ENCODE data around the gene ST7L.

ST7L gene

DNA sequence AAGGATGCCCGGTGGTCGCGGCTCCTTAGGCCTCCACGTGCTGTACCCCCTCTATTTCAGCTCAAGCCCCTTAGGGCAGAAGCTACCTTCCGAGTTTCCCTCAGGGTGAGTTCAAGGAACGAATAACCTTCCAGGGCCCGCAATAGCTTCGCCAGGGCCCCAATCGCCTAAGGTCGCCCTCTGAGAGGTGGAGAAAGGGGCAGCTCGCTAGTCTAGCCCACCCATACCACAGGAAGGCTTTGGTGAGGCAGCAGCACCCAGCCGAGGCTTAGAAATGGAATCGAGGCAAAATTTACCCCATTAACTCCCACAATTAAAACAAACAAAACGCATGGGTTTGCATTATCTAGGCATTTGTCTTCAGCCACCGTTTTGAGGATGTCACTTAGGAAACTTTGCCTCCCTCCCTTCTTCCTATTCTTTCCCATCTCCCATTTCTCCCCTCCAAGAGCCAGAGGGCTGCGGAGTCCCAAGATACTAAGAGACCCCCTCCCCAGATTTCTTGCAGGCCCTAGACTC is 109.2 kb downstream of the ST7L start:
- Histone ChIP-seq H3K9ac (ENCODE audit: low read length) (no peak overlapping the region), H3K27me3 (ENCODE audit: low read depth, low read length) (no peaks in the 10 kb centered on the region), H3K79me2 (ENCODE audit: low read length) (no peaks in the 10 kb centered on the region), H3K4me2 (ENCODE audit: low read length) (no peak overlapping the region), H3K27ac (ENCODE audit: low read length) (no peak overlapping the region), H3K4me3 (ENCODE audit: low read length) (no peak overlapping the region), H2AFZ (ENCODE audit: low read depth, low read length) (no peak overlapping the region), H3K9me3 (ENCODE audit: insufficient read depth, low read length) (no peaks in the 10 kb centered on the region), H4K20me1 (ENCODE audit: insufficient read depth, low read length) (no peaks in the 10 kb centered on the region), H3K36me3 (replicated peaks; ENCODE audit: low read depth, low read length) (no peaks in the 10 kb centered on the region), H3K4me1 (ENCODE audit: low read length) (no peaks in the 10 kb centered on the region)
- TF ChIP-seq EZH2phosphoT487 (IDR thresholded peaks at IDR 0.05; ENCODE audit: low read depth) = no peak
- TF ChIP-seq, protein P1, sequence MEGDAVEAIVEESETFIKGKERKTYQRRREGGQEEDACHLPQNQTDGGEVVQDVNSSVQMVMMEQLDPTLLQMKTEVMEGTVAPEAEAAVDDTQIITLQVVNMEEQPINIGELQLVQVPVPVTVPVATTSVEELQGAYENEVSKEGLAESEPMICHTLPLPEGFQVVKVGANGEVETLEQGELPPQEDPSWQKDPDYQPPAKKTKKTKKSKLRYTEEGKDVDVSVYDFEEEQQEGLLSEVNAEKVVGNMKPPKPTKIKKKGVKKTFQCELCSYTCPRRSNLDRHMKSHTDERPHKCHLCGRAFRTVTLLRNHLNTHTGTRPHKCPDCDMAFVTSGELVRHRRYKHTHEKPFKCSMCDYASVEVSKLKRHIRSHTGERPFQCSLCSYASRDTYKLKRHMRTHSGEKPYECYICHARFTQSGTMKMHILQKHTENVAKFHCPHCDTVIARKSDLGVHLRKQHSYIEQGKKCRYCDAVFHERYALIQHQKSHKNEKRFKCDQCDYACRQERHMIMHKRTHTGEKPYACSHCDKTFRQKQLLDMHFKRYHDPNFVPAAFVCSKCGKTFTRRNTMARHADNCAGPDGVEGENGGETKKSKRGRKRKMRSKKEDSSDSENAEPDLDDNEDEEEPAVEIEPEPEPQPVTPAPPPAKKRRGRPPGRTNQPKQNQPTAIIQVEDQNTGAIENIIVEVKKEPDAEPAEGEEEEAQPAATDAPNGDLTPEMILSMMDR (IDR thresholded peaks at IDR 0.05; ENCODE audit: low read depth, low read length) = no peak

DNA sequence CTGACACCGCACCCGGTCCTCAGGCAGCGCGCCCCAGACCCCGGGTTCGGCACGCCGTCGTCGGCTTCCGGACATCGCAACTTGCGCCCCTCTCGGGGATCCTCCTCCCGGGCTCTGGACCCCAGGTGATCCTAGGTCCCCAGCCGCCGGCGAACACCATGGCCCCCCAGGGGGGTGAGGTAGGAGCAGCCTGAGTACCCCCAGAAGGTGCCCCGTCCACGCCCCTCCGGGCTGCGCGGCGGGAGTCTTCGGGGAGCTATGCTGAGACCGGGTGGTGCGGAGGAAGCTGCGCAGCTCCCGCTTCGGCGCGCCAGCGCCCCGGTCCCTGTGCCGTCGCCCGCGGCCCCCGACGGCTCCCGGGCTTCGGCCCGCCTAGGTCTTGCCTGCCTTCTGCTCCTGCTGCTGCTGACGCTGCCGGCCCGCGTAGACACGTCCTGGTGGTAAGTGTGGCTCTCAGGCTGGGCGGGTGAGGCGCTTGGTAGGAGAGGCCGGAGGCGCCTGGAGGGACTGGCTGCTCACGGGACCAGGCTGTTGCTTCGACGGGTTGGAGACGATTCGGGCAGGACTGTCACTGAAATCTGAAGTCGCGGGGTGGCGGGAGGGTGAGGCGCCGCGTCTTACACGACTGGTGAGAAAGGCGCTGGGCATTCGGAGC is 109.8 kb downstream of the ST7L start:
- H3K79me2 ChIP-seq (ENCODE audit: low read length) = no peaks in the 10 kb centered on the region

DNA sequence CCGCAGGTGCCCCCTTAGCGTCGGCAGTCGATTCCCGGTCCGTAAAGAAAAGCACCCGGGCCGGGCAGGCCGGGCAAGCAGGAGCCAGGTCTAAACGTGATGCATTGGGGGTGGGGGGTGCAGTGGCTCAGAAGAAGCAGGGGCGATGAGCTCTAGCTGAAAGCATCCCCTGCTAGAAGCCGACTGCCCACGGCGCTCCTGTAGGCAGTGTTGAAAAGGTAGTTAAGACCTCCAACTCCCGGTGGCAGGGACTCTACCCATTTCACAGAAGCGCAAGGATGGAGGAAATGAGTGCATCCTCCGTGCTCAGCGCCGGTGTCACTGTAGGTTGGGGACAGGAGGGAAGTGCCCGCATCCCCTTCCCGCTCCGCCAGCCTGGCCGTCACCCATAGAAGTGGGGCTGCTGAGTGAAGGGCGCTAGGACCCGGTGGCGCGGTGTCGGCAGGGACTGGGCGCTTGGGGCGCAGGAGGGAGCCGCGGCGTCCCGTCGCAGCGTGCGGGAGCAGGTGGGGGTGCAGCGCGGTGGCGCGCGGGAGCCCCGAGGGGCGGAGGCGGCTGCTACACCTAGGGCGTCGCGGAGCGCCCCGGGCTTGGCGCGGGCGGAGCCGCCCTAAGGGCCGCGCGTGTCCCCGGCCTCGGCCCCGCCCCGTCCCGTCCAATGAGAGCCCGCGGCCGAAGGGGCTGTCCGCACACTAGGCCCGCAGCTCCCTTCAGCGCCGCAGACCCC is 110.5 kb downstream of the ST7L start, which contains the start of gene WNT2B:
WNT2B (plus strand) TSS at position 688 of the 727 bp plus-strand sequence. CDS start 298 bp downstream, outside the sequence.
- no peaks in the 10 kb centered on the region for H4K20me1 ChIP-seq (ENCODE audit: insufficient read depth, low read length)
- H3K4me3 ChIP-seq (ENCODE audit: low read length) = peak within 1 kb of the TSS; percentile 86
- H3K9ac ChIP-seq (ENCODE audit: low read length) = peak within 1 kb of the TSS; percentile 35; the same call in 1 of the 2 replicates
- peak within 1 kb of the TSS; percentile 85 for H2AFZ ChIP-seq (ENCODE audit: low read depth, low read length)
- peak within 1 kb of the TSS; percentile 93 for H3K4me2 ChIP-seq (ENCODE audit: low read length)
- H3K27ac ChIP-seq (ENCODE audit: low read length) = no peak within 1 kb of the TSS
- H3K79me2 ChIP-seq (ENCODE audit: low read length) = no peaks in the 10 kb centered on the region
- no peak for TF ChIP-seq EZH2phosphoT487 (IDR thresholded peaks at IDR 0.05; ENCODE audit: low read depth)
- TF ChIP-seq, protein P1 (IDR thresholded peaks at IDR 0.05; ENCODE audit: low read depth, low read length) = no peak
- H3K4me1 ChIP-seq (ENCODE audit: low read length) = no peaks in the 10 kb centered on the region
- no peaks in the 10 kb centered on the region for H3K27me3 ChIP-seq (ENCODE audit: low read depth, low read length)
- H3K36me3 ChIP-seq (replicated peaks; ENCODE audit: low read depth, low read length) = no peaks in the 10 kb centered on the region
- H3K9me3 ChIP-seq (ENCODE audit: insufficient read depth, low read length) = no peaks in the 10 kb centered on the region

More for the DNA sequence above, 109.8 kb downstream of the ST7L start:
- Histone ChIP-seq H3K36me3 (replicated peaks; ENCODE audit: low read depth, low read length) (no peaks in the 10 kb centered on the region), H3K4me1 (ENCODE audit: low read length) (no peaks in the 10 kb centered on the region), H3K4me2 (ENCODE audit: low read length) (peak overlapping the region; percentile 93), H3K9ac (ENCODE audit: low read length) (no peak overlapping the region), H3K9me3 (ENCODE audit: insufficient read depth, low read length) (no peaks in the 10 kb centered on the region), H3K27me3 (ENCODE audit: low read depth, low read length) (no peaks in the 10 kb centered on the region), H3K4me3 (ENCODE audit: low read length) (peak overlapping the region; percentile 86), H2AFZ (ENCODE audit: low read depth, low read length) (no peak overlapping the region), H4K20me1 (ENCODE audit: insufficient read depth, low read length) (no peaks in the 10 kb centered on the region), H3K27ac (ENCODE audit: low read length) (no peak overlapping the region)
- TF ChIP-seq EZH2phosphoT487 (IDR thresholded peaks at IDR 0.05; ENCODE audit: low read depth) = no peak
- TF ChIP-seq, protein P1 (IDR thresholded peaks at IDR 0.05; ENCODE audit: low read depth, low read length) = no peak

DNA sequence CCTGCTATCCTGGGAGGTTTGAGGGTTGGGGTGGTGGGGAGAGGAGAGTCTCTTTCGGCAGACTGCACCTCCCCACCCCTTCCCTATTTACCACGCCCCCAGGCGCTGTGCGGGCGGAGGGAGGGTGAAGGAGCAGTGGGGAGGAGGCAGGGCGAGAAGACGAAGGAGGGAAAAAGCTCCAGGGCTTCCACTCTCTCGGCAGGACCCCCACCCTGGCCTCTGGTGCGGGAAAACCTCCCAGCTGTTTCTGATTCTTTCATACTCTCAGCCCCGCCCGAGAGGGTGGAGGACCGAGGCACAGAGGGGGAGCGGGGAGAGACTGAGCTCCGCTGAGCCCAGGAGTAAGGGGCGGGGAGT is 111.0 kb downstream of the ST7L start:
- Histone ChIP-seq H3K79me2 (ENCODE audit: low read length) (no peaks in the 10 kb centered on the region), H3K4me1 (ENCODE audit: low read length) (no peaks in the 10 kb centered on the region), H3K9ac (ENCODE audit: low read length) (peak overlapping the region; percentile 35; the same call in 1 of the 2 replicates), H3K4me2 (ENCODE audit: low read length) (peak overlapping the region; percentile 93), H4K20me1 (ENCODE audit: insufficient read depth, low read length) (no peaks in the 10 kb centered on the region), H3K27ac (ENCODE audit: low read length) (no peak overlapping the region), H3K4me3 (ENCODE audit: low read length) (peak overlapping the region; percentile 86), H2AFZ (ENCODE audit: low read depth, low read length) (peak overlapping the region; percentile 85), H3K9me3 (ENCODE audit: insufficient read depth, low read length) (no peaks in the 10 kb centered on the region), H3K36me3 (replicated peaks; ENCODE audit: low read depth, low read length) (no peaks in the 10 kb centered on the region), H3K27me3 (ENCODE audit: low read depth, low read length) (no peaks in the 10 kb centered on the region)
- TF ChIP-seq, protein P1 (IDR thresholded peaks at IDR 0.05; ENCODE audit: low read depth, low read length) = no peak
- no peak for TF ChIP-seq EZH2phosphoT487 (IDR thresholded peaks at IDR 0.05; ENCODE audit: low read depth)
